ENCODE results near the gene SNRNP48.

Gene SNRNP48, protein sequence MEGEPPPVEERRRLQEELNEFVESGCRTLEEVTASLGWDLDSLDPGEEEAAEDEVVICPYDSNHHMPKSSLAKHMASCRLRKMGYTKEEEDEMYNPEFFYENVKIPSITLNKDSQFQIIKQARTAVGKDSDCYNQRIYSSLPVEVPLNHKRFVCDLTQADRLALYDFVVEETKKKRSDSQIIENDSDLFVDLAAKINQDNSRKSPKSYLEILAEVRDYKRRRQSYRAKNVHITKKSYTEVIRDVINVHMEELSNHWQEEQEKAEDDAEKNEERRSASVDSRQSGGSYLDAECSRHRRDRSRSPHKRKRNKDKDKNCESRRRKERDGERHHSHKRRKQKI

DNA sequence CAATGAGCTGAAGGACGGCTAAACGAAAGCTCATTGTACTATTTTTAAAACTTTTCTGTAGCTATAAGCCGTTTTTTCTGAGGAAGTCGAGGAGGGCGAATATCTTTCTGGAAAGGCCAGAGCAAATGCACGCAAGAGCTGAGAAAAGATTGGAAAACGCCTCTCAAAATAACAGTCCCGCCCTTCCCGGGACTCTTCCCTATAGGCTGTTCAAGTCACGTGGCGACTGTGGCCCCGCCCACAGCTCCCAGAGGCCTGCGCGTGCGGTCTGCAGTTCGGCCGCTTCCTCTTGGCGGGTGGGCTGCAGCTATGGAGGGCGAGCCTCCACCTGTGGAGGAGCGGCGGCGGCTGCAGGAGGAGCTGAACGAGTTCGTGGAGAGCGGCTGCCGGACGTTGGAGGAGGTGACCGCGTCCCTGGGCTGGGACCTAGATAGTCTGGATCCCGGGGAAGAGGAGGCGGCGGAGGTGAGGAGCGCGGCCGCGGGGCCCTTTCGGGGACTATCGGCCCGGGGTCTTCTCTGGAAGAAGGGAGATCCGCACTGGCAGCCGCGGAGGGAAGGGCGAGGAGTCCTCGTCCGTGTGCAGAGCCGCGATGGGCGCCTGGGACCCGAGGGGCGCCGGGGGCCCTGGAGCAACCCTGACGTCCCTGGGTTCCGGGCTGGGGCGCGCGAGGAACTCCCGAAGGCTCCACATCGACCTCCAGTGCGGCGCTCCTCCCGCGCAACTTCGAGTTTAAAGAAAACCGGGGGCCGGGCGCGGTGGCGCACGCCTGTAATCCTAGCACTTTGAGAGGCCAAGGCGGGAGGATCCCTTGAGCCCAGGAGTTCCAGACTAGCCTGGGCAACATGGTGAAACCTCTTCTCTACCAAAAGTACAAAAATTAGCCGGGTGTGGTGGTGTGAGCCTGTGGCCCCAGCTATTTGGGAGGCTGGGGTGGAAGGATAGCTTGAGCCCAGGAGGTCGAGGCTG is at the start of gene SNRNP48:
Gene SNRNP48, plus strand, starts transcription at position 250 of the 969 bp plus-strand sequence. Its CDS starts 60 bp downstream, at position 310.
- peak within 1 kb of the TSS; percentile 65 for H3K27ac ChIP-seq

DNA sequence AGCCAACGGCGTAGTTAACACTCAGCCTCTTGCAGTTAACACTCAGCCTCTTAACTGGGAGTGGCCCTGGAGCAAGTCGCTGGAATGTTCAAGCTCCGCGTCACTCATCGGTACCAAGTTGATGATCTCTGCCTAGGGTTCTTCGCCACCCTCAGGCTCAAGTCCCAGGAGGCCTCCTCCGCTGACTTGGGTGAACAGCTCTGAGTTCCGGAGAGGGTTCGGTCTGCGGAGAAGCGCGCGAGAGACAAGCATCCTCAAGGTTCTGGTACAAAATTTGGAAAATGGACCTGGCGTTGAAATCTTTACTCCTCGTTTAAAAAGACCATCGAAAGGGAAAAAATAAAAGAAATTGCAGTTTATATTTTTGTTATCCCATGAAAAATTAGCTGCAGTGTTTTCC is 49.4 kb upstream of the SNRNP48 start:
- no peak for DNase-seq (ENCODE audit: low read depth, low spot score)
- H3K27ac ChIP-seq = peak overlapping the region; percentile 97

More for the DNA sequence above, at the start of gene SNRNP48:
- peak; percentile 59 for DNase-seq (ENCODE audit: low read depth, low spot score)

DNA sequence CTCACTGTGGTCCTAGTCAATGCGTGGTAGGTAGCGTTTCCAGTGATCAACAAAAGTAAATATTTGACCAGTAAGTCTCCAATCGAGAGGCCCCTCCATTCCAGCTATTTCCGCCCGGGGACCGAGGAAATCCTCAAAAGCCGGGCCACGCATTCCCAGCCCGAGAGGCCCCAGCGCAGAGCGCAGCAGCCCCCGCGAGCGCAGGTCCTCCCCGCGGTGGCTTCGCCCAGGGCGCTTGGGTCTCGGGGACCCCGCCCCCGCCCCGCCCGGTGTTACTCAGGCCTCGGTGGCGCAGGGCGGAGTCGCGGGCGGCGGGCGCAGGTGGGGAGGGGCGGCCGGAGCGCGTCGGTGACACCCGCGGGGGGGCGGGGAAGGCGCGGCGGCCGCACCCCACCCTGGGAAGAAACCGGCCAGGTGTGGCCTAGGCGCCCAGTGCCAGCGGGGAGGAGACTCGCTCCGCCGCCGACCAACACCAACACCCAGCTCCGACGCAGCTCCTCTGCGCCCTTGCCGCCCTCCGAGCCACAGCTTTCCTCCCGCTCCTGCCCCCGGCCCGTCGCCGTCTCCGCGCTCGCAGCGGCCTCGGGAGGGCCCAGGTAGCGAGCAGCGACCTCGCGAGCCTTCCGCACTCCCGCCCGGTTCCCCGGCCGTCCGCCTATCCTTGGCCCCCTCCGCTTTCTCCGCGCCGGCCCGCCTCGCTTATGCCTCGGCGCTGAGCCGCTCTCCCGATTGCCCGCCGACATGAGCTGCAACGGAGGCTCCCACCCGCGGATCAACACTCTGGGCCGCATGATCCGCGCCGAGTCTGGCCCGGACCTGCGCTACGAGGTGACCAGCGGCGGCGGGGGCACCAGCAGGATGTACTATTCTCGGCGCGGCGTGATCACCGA is 48.6 kb upstream of the SNRNP48 start, which contains the start of gene DSP:
Gene DSP, plus strand, starts transcription at position 497 of the 890 bp plus-strand sequence. Its CDS starts 245 bp downstream, at position 742.
- peak within 1 kb of the TSS; percentile 97 for H3K27ac ChIP-seq
- DNase-seq (ENCODE audit: low read depth, low spot score) = no peak

- peak overlapping the region; percentile 97 for H3K27ac ChIP-seq
- no peak for DNase-seq (ENCODE audit: low read depth, low spot score)
These were observed 47.7 kb upstream of the SNRNP48 start for GRCh38 chr6:7542065-7542873.

DNA sequence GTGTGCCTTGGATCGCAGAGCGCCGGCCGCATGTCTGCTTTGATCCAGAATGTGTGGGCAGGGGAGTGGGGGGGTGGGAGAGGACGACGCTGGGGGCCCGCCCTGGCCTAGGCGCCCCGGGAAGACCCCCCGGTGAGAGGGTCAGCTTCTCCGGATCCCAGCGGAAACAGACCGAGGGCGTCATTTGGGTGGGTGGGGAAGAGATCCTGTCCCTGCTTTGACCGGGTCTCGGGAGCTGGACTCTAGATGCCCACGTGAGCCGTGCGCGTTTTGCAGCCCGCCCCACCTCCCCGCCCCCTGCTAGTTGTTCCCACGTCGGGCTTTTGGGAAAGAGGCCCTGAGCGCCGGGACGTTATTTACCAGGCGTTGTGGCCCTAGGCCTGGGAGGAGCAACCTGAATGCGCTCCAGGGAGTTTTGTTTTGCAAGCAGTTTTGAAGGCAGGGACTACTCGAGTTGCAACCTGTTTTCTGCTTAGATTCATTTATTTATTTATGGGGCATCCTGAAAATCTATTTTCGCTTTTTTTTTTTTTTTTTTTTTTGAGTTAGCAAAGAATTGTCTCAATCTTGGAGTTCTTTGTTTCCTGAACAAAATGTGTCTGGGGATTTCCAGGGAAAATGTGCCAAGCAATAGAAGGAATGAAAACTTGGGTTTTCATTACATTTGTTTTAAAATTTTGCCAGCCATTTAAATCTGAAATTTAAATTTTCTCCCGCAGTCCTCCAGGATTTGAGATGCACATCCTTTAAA is 46.9 kb upstream of the SNRNP48 start:
- peak overlapping the region; percentile 97 for H3K27ac ChIP-seq
- DNase-seq (ENCODE audit: low read depth, low spot score) = no peak

DNA sequence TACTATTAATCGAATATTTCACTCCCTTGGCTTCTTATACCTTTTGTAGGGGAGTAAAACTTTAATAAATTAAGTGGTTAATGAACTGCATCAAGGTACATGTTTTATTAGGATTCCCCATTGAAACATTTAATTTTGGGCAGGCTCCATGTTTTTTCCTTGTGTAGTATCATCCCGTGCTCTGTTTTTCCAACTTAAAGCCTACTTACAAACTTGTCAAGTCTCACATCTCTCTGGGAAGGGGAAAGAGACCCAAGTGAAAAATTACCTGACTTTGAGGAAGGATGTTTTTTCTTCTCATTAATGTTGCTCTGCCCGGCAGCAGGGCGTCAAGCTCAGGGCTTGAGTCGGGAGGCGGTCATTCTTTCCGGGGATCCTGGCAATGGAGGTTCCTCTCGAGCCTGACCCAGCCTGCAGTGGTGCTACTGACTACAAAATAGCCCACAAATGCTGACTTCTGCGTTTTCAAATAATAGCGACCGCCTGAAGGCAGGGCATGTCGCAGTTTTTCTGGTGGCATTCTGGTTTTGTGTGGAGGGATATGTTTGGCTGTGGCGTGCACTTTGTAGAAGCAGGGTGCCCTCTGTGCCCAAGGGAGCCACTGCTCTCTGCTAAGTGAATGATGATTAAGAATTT is 46.1 kb upstream of the SNRNP48 start:
- peak overlapping the region; percentile 97 for H3K27ac ChIP-seq
- DNase-seq (ENCODE audit: low read depth, low spot score) = no peak

DNA sequence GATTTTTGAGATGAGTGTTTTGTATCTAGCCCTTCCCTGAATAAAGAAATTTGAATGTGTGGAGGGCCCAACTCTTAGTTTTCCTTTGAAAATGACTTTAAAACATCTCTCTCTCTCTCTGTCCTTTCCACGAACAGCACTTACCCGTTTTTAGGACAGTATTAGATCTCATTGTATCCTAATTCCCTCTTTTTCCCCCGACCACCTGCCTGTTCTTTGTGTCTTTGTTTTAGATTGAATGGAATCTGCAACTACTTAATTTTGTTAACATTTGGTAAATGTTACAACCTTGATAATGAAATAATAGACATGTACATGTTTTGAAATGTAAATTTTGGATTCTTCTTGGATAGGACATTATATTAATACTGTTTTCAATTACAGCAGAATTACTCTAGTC is 45.4 kb upstream of the SNRNP48 start:
- no peak for DNase-seq (ENCODE audit: low read depth, low spot score)
- H3K27ac ChIP-seq = peak overlapping the region; percentile 97

DNA sequence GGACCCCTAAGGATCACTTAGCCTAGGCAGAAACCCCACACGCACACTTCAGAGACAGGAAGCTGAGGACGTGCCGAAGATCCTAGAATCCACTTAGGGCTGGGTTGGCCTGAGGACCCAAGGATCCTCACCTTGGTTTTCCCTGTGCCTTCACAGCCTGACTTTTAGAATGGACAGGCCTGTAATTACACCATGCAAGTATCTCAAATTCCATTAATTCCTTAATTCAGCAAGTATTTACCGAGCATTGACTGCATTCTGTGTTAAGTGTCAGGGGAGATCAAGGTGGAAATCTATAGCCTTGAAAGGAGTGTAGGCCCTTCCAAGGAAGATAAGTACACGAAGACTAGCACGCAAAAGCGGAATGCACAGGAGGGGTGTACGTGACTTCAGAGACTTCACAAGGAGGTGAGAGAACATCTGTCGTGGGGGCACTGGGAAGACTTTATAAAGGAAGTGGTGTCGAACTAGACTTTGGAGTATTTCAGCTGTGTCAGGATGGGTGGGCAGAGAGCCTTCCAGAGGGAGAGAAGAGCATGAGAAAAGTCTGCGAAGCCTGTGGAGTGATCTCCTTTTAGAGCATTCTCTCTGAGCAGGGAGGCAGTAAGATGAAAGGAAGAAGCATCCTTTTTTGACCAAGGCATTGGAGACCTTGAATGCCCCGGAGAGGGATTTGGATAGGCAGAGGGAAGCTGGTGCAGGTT is 44.5 kb upstream of the SNRNP48 start:
- peak overlapping the region; percentile 97 for H3K27ac ChIP-seq
- DNase-seq (ENCODE audit: low read depth, low spot score) = no peak

DNA sequence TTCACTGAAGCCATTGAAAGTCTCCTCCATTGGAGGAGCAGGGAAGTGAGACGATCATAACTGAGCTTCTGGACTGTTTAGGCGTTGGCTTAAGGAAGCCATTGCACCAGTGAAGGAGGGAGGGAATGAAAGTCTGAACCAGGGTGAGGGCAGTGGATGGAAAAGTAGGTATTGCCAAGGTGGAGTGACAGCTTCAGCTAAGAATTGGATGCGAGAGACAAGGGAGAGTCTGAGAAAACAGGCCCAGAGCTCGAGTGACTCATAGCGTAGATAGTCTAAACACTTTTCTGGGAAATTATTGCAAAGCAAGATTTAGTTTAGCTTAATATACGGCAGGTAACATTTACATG is 44.0 kb upstream of the SNRNP48 start:
- no peak for DNase-seq (ENCODE audit: low read depth, low spot score)
- peak overlapping the region; percentile 97 for H3K27ac ChIP-seq

DNA sequence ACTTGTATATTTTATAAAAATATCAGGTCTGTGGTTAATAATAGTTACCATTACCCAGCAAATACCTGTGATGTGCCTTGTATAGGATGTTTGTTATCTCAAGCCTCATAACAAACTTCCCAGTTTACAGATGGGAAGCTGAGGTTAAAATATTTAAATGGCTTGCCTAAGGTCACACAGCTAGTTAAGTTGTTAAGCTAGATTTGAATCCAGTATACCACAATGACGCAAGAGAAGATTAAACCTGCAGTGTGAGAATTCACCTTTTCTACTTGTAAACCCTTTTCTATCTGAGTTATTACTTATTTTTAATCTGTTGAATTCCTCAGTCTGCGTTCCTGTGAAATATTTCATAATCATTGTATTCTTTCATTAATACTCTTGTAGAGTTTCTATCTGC is 43.6 kb upstream of the SNRNP48 start:
- H3K27ac ChIP-seq = peak overlapping the region; percentile 97

GRCh38 chr6:7546896-7547295 is 43.1 kb upstream of the SNRNP48 start:
- no peak for DNase-seq (ENCODE audit: low read depth, low spot score)
- peak overlapping the region; percentile 97 for H3K27ac ChIP-seq

More for the DNA sequence above, 43.6 kb upstream of the SNRNP48 start:
- DNase-seq (ENCODE audit: low read depth, low spot score) = no peak

DNA sequence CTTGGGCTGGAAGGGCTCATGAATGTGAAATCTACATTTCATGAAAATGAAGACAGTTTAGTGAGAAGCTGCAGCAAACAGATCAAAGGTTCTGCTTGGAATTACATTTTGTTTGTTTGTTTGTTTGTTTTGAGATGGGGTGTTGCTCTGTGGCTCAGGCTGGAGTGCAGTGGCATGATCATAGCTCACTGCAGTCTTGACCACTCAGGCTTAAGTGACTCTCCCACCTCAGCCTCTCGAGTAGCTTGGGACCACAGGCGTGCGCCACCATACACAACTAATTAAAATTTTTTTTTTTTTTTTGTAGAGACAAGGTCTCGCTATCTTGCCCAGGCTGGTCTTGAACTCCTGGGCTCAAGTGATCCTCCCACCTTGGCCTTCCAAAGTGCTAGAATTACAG is 42.7 kb upstream of the SNRNP48 start:
- no peak for DNase-seq (ENCODE audit: low read depth, low spot score)
- H3K27ac ChIP-seq = peak overlapping the region; percentile 97

- H3K27ac ChIP-seq = peak overlapping the region; percentile 97
- DNase-seq (ENCODE audit: low read depth, low spot score) = no peak
These were observed 39.6 kb upstream of the SNRNP48 start for GRCh38 chr6:7550433-7550801.

DNA sequence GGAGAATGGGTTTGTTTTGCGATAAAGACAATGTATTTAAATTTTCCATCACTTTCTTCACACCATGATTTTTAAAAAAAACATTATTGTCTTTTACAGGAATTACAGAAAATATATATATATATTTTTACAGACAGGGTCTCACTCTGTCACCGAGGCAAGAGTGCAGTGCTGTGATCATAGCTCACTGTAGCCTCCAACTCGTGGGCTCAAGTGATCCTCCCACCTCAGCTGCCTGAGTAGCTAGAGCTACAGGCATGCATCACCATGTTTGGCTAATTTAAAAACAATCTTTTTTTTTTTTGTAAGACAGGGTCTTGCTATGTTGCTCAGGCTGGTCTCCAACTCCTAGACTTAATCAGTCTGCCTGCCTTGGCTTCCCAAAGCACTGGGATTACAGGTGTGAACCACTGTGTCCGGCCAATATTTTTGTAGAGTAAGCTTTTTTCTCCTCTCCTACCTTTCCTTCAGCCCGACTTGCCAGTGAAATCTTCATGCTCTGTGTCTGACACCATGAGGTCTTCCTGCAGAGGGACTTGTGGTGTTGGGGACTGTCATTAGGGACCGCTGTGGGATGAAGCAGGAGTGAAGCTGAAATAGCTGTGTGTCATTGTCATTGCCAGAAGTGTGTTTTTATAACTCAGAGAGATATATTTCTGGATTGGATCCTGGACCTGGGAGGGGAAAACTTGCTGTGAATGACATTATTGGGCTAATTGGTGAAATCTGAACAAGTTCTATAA is 35.3 kb upstream of the SNRNP48 start:
- DNase-seq (ENCODE audit: low read depth, low spot score) = no peak
- H3K27ac ChIP-seq = peak overlapping the region; percentile 97

GRCh38 chr6:7555671-7556070 is 34.3 kb upstream of the SNRNP48 start:
- DNase-seq (ENCODE audit: low read depth, low spot score) = no peak
- peak overlapping the region; percentile 97 for H3K27ac ChIP-seq

DNA sequence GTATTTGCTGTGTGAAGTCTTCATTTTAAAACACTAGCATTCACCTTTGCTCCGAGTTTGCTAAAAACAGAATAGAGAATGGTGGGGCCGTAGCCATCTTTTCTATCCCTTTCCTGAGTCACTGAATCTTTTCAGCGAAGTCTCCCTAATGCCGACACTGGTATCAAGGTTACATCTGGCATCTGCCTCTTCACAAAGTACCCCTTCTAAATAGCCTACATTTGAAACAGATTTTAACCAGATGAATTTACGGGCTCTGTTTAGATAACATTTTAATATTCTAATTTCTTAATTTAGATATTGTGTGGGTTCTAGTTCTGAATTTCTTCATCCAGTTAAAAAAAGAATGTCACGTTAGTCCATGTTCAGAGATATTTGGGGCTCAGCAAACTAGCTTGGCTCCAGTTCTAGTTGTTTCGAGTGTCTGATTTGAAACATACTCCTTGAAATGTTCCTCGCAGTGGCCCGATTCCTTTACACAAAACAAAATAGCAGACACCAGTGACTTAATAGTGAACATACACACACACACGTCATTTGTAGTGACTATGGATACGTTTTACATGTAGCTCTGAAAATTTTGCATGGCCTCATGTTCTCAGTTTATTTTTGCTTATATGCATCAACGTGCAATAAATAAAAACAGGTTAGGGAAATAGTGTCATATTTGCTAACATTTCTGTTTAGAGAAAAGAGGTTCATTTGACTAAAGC is 33.4 kb upstream of the SNRNP48 start:
- peak overlapping the region; percentile 97 for H3K27ac ChIP-seq
- DNase-seq (ENCODE audit: low read depth, low spot score) = no peak
